CD4-positive, alpha-beta memory T cell (primary cell): Measurements from ENCODE around the gene IQGAP2. TPM values are rescaled to one million over a fixed set of nuclear protein-coding genes. Genes with fewer than 3 reads are reported as not detected.
A peak's percentile ranks its signal among the peaks of the same experiment; 100 is the strongest.

Experiments used
- CTCF ChIA-PET: fragments of 350-600 bp; sonication (Branson Sonifier 250); formaldehyde crosslinking; loops from one replicate; lab custom pipeline; 2021; ENCODE audit warnings: inconsistent platforms; ENCODE audit not compliant: partially characterized antibody; lab: Charles Lee
- POLR2A ChIA-PET: fragments of 350-600 bp; sonication (Branson Sonifier 250); formaldehyde crosslinking; loops from one replicate; lab custom pipeline; 2021; ENCODE audit not compliant: partially characterized antibody; lab: Charles Lee
- DNase-seq, 5 donors: peaks; one replicate each; pipeline versions ENCODE4 v3.0.0 to v3.0.0-alpha.2; 2020 to 2022; ENCODE audit warnings: mixed read lengths in 1 of 5
- H3K27ac ChIP-seq: one replicate; pipeline ENCODE4 v1.7.0; 2013; ENCODE audit warnings: low read depth, low read length
- H3K27me3 ChIP-seq: 2 replicates; pipeline ENCODE4 v1.7.0; 2013; ENCODE audit warnings: mild to moderate bottlenecking, low read length, moderate library complexity; ENCODE audit not compliant: insufficient read depth
- H3K36me3 ChIP-seq: 2 replicates; pipeline ENCODE4 v1.7.0; 2013; ENCODE audit warnings: mild to moderate bottlenecking, low read length, moderate library complexity; ENCODE audit not compliant: insufficient read depth
- H3K4me1 ChIP-seq: 2 replicates; pipeline ENCODE4 v1.7.0; 2013; ENCODE audit warnings: mild to moderate bottlenecking, low read length, moderate library complexity; ENCODE audit not compliant: insufficient read depth
- H3K4me3 ChIP-seq, 2 donors: one replicate each; pipeline ENCODE4 v1.7.0; 2013; ENCODE audit warnings: low read length in 2 of 2, mild to moderate bottlenecking in 1 of 2
- H3K9me3 ChIP-seq, 2 donors: one replicate each; pipeline ENCODE4 v1.7.0; 2013; ENCODE audit warnings: low read length in 2 of 2, control low read depth in 1 of 2; ENCODE audit not compliant: control insufficient read depth in 1 of 2
- H3K27ac Mint-ChIP-seq, 7 donors: one replicate each; pipeline ENCODE4 v1.8.0; 2020 to 2021; ENCODE audit warnings: mixed read lengths in 7 of 7, mild to moderate bottlenecking in 6 of 7, inconsistent platforms in 3 of 7, moderate library complexity in 3 of 7
- H3K27me3 Mint-ChIP-seq, 2 donors: one replicate each; pipeline ENCODE4 v1.8.0; 2020 to 2021; ENCODE audit warnings: mixed read lengths in 2 of 2
- H3K36me3 Mint-ChIP-seq, 2 donors: one replicate each; pipeline ENCODE4 v1.8.0; 2020 to 2021; ENCODE audit warnings: mixed read lengths in 2 of 2, inconsistent platforms in 1 of 2, mild to moderate bottlenecking in 1 of 2
- H3K4me1 Mint-ChIP-seq, 4 donors: one replicate each; pipeline ENCODE4 v1.8.0; 2020 to 2021; ENCODE audit warnings: mixed read lengths in 4 of 4, mild to moderate bottlenecking in 1 of 4
- H3K4me3 Mint-ChIP-seq, 8 donors: one replicate each; pipeline ENCODE4 v1.8.0; 2020 to 2021; ENCODE audit warnings: mixed read lengths in 8 of 8, mild to moderate bottlenecking in 7 of 8, moderate library complexity in 6 of 8, inconsistent platforms in 3 of 8
- H3K9me3 Mint-ChIP-seq, 8 donors: one replicate each; pipeline ENCODE4 v1.8.0; 2020 to 2021; ENCODE audit warnings: mixed read lengths in 8 of 8, mild to moderate bottlenecking in 5 of 8, inconsistent platforms in 3 of 8, moderate library complexity in 1 of 8
- intact Hi-C: fragments of 100-400 bp; cut with micrococcal nuclease; formaldehyde crosslinking; loops from one replicate; pipeline ENCODE4 v1.15.1; 2023
- polyA plus RNA-seq, 2 donors: library from polyadenylated mRNA; unstranded; fragments of 300-500 nt; fragmentation: Illumina TruSeq; gene quantifications; one replicate each; pipeline ENCODE4 v1.2.3, GENCODE V29; 2021
- total RNA-seq, 2 experiments: library from RNA; stranded (reverse); gene quantifications; one replicate each; pipeline ENCODE4 v1.2.3, GENCODE V29; 2021

Gene IQGAP2
- total and polyA plus RNA-seq, 4 experiments from 2014 or later: 24.7 to 126 (median 98.5) TPM

DNA sequence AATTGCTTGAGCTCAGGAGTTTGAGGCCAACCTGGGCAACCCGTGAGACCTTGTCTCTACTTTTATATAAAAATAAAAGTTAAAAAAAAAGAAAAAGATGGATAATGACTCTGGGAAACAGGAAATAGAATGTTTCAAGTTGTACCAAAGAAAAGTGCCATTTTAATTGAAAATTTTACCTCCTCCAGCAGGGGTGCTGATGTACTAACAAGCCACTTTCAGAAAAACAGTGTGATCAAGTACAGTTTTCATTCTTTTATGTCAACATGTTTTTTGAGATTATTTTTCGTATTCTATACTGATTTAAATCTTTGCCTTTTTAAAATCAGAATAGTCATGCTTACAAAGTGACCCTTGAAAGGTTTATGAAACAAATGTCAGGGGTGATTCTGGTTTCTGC, 343.6 kb downstream of the IQGAP2 start:
- peaks cover 0 to 1% (median 0%) of the 10 kb centered on the region in 4 donors for H3K4me1 Mint-ChIP-seq
- no peak overlapping the region for H3K27ac Mint-ChIP-seq
- no peaks in the 10 kb centered on the region for H3K9me3 Mint-ChIP-seq
- ChIA-PET POLR2A (interaction anchor here (1.0 kb wide), 1 partner anchor 8 kb away, joined by 6 read pairs; no protein-coding TSS in a partner anchor), CTCF (no interaction called here)
- intact Hi-C loops: no loop called here
- no peak for DNase-seq
- Histone ChIP-seq H3K4me1 (no peaks in the 10 kb centered on the region), H3K36me3 (no peaks in the 10 kb centered on the region), H3K27me3 (no peaks in the 10 kb centered on the region), H3K27ac (no peak overlapping the region), H3K9me3 (no peaks in the 10 kb centered on the region), H3K4me3 (no peak overlapping the region)
- no peak overlapping the region for H3K4me3 Mint-ChIP-seq
- H3K36me3 Mint-ChIP-seq: no peaks in the 10 kb centered on the region
- H3K27me3 Mint-ChIP-seq: peaks cover 0 to 3% of the 10 kb centered on the region in 2 donors

DNA sequence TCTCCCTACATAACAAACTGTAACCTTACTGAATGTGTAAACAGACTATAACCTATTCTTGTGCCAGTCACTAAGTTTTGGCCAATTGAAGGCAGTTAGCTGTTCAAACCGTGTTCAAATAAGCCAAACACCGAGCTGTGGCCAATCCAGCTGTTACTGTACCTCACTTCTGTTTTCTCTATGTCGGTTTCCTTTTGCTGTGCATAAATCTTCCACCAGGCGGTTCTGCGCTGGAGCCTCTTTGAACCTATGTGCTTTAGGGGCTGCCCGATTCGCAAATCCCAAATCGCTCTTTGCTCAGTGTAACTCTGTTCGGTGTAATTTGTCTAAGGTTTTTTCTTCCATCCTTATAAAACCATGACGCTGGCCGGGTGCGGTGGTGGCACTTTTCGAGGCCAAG, 344.6 kb downstream of the IQGAP2 start:
- Histone ChIP-seq H3K9me3 (no peaks in the 10 kb centered on the region), H3K4me1 (no peaks in the 10 kb centered on the region), H3K27me3 (no peaks in the 10 kb centered on the region), H3K27ac (no peak overlapping the region), H3K36me3 (no peaks in the 10 kb centered on the region), H3K4me3 (no peak overlapping the region)
- H3K9me3 Mint-ChIP-seq: no peaks in the 10 kb centered on the region
- intact Hi-C loops: no loop called here
- peaks cover 0 to 3% of the 10 kb centered on the region in 2 donors for H3K27me3 Mint-ChIP-seq
- no peak overlapping the region for H3K4me3 Mint-ChIP-seq
- no peaks in the 10 kb centered on the region for H3K36me3 Mint-ChIP-seq
- DNase-seq: no peak
- H3K4me1 Mint-ChIP-seq: peaks cover 0 to 1% (median 0%) of the 10 kb centered on the region in 4 donors
- H3K27ac Mint-ChIP-seq: no peak overlapping the region
- CTCF ChIA-PET: interaction anchor here (1.5 kb wide), 1 partner anchor 26 kb away, joined by 4 read pairs; no protein-coding TSS in a partner anchor
- POLR2A ChIA-PET: interaction anchor here (1.0 to 1.5 kb wide), 3 partner anchors 8 to 10 kb away, joined by 3 to 6 read pairs (median 5); no protein-coding TSS in a partner anchor

DNA sequence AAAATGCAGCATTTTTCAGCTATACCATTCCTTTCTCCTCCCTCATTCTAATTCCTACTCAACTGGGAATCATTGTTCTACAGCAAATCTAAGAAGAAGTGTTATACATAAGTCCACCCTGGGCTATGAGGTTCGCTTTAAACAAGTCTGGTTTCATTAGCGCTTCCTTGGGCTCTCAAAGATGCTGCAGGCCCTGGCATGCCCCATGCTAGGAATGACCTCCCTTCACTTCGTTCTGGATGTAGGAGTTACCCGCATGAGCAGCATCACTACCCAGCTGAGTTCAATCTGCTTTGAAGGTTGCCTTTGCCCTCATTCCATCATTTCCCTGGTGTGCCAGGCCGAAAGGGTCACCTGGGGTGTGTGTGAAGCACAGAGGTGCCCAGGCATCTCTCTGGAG, 348.2 kb downstream of the IQGAP2 start:
- CTCF ChIA-PET: no interaction called here
- no peaks in the 10 kb centered on the region for H3K4me1 ChIP-seq
- no peaks in the 10 kb centered on the region for H3K9me3 ChIP-seq
- H3K27ac Mint-ChIP-seq: no peak overlapping the region
- POLR2A ChIA-PET: no interaction called here
- intact Hi-C loops: no loop called here
- peaks cover 0 to 1% (median 0%) of the 10 kb centered on the region in 4 donors for H3K4me1 Mint-ChIP-seq
- H3K4me3 ChIP-seq: no peak overlapping the region
- H3K4me3 Mint-ChIP-seq: no peak overlapping the region
- no peak for DNase-seq
- H3K27me3 ChIP-seq: no peaks in the 10 kb centered on the region
- H3K9me3 Mint-ChIP-seq: no peaks in the 10 kb centered on the region
- H3K36me3 ChIP-seq: no peaks in the 10 kb centered on the region
- H3K36me3 Mint-ChIP-seq: no peaks in the 10 kb centered on the region
- H3K27ac ChIP-seq: no peak overlapping the region
- H3K27me3 Mint-ChIP-seq: peaks cover 0 to 3% of the 10 kb centered on the region in 2 donors

DNA sequence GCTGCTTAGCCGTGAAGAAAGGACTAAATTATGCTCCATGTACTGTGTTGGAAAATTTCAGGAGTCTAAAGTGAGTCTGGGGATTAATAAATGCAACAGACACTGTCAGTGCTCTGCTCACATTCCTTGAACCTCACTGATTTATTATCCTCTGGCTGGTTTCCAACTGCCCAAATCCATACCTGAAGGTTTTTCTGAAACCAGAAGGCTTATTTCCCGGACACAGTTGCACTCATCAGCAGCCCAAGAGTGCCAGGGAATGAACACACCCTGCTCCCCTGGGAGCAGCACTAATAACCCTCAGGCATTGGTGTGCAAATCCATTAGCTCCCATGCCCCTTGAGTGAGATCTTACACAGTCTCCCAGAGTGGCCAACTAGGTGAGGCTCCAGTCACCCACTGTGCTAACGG, 351.6 kb downstream of the IQGAP2 start:
- no peak overlapping the region for H3K27ac ChIP-seq
- H3K9me3 Mint-ChIP-seq: no peaks in the 10 kb centered on the region
- no peaks in the 10 kb centered on the region for H3K4me1 ChIP-seq
- H3K36me3 ChIP-seq: no peaks in the 10 kb centered on the region
- H3K27me3 ChIP-seq: no peaks in the 10 kb centered on the region
- H3K4me3 Mint-ChIP-seq: peak overlapping the region in 1 of 8 donors; percentile 37
- H3K4me3 ChIP-seq: no peak overlapping the region
- POLR2A ChIA-PET: interaction anchor here (0.9 kb wide), 1 partner anchor 22 kb away, joined by 6 read pairs; no protein-coding TSS in a partner anchor
- no peaks in the 10 kb centered on the region for H3K36me3 Mint-ChIP-seq
- H3K9me3 ChIP-seq: no peaks in the 10 kb centered on the region
- intact Hi-C loops: no loop called here
- DNase-seq: no peak
- H3K27me3 Mint-ChIP-seq: no peaks in the 10 kb centered on the region
- H3K27ac Mint-ChIP-seq: no peak overlapping the region
- H3K4me1 Mint-ChIP-seq: peaks cover 0 to 2% (median 0%) of the 10 kb centered on the region in 4 donors
- CTCF ChIA-PET: interaction anchor here (1.1 to 2.1 kb wide), 3 partner anchors 16 to 20 kb away, joined by 4 to 8 read pairs (median 5); no protein-coding TSS in a partner anchor

DNA sequence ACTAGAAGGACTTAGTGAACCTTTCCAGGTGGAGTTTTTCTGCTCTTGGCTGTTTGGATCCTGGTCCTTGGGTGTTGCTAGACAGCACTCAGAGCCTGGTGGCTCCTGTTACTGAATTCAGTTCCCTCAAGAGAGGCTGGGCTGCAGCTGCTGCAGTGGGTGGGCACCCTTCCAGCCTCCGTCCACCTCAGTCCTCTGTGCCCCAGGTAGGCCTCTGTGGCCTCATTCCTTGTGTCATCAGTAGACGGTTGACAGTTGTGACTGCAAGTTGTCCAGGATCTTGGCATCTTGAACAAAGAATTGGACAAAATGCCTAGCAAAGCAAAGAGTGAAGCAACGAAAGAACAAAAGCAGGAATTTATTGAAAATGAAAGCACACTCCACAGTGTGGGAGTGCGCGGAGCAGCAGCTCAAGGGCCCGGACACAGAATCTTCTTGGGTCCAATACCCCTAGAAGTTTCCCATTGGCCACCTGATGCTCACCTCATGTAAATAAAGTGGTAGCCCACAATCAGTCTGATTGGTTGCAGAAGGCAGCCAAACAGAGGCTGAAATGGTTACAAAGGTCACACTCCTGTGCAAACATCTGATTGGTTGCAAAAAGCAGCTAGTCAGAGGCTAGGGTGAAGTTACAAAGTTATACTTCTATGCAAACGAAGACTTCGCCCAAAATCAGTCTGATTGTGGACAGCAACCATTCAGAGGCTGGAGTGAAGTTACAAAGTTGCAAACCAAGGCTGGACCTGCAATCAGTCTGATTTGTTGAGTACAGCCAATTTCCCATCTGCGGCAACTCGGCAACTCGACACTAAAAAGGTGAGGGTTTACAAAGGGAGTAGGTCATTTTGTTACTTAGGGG, 352.9 kb downstream of the IQGAP2 start:
- Histone ChIP-seq H3K36me3 (no peaks in the 10 kb centered on the region), H3K27me3 (no peaks in the 10 kb centered on the region), H3K4me1 (no peaks in the 10 kb centered on the region), H3K27ac (no peak overlapping the region), H3K4me3 (no peak overlapping the region), H3K9me3 (no peaks in the 10 kb centered on the region)
- Mint-ChIP-seq H3K36me3 (no peaks in the 10 kb centered on the region), H3K4me3 (no peak overlapping the region), H3K27ac (no peak overlapping the region), H3K4me1 (peaks cover 0 to 2% (median 0%) of the 10 kb centered on the region in 4 donors), H3K27me3 (no peaks in the 10 kb centered on the region), H3K9me3 (no peaks in the 10 kb centered on the region)
- CTCF ChIA-PET: interaction anchor here (1.1 to 1.5 kb wide), 3 partner anchors 16 to 18 kb away, joined by 3 to 8 read pairs (median 4); no protein-coding TSS in a partner anchor
- POLR2A ChIA-PET: interaction anchor here (0.9 to 1.2 kb wide), 2 partner anchors 17 to 24 kb away, joined by 3 to 6 read pairs; no protein-coding TSS in a partner anchor
- intact Hi-C loops: no loop called here
- no peak for DNase-seq

DNA sequence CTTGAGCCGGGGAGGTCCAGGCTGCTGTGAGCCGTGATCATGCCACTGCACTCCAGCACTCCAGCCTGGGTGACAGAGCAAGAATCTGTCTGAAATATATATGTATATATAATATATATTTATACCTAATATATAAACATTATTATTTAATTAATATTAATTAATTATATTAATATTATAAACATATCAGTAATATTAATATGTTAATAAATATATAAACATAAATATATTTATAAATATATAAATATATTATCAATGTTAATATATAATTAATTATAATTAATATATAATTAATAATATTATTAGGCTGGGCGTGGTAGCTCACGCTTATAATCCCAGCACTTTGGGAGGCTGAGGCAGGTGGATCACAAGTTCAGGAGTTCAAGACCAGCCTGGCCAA, 354.0 kb downstream of the IQGAP2 start:
- Histone ChIP-seq H3K27ac (no peak overlapping the region), H3K9me3 (no peaks in the 10 kb centered on the region), H3K4me1 (no peaks in the 10 kb centered on the region), H3K4me3 (no peak overlapping the region), H3K27me3 (no peaks in the 10 kb centered on the region), H3K36me3 (no peaks in the 10 kb centered on the region)
- H3K27ac Mint-ChIP-seq: no peak overlapping the region
- no peaks in the 10 kb centered on the region for H3K9me3 Mint-ChIP-seq
- H3K27me3 Mint-ChIP-seq: no peaks in the 10 kb centered on the region
- no peaks in the 10 kb centered on the region for H3K36me3 Mint-ChIP-seq
- intact Hi-C loops: no loop called here
- peaks cover 0 to 2% (median under 1%) of the 10 kb centered on the region in 4 donors for H3K4me1 Mint-ChIP-seq
- ChIA-PET CTCF (no interaction called here), POLR2A (interaction anchor here (1.2 kb wide), 1 partner anchor 18 kb away, joined by 3 read pairs; no protein-coding TSS in a partner anchor)
- no peak overlapping the region for H3K4me3 Mint-ChIP-seq
- DNase-seq: no peak
